Spinal cord (tissue), 10 donors: ENCODE measurements around the gene CELSR1. TPM values are rescaled to one million over a fixed set of nuclear protein-coding genes. Genes with fewer than 3 reads are reported as not detected.

Experiments used
- DNase-seq, 6 donors: peaks; one replicate each; pipeline versions ENCODE4 v3.0.0 to v3.0.0-alpha.2; 2013 to 2015; ENCODE audit warnings: low spot score in 6 of 6, low read depth in 4 of 6
- H3K27ac ChIP-seq: one replicate; pipeline ENCODE4 v1.5.1; 2013; ENCODE audit warnings: low read depth, low read length, control low read depth
- H3K27me3 ChIP-seq: one replicate; pipeline ENCODE4 v1.6.1; 2013; ENCODE audit warnings: low read length; ENCODE audit not compliant: control insufficient read depth, insufficient read depth
- H3K36me3 ChIP-seq: one replicate; pipeline ENCODE4 v1.6.1; 2013; ENCODE audit warnings: low read length; ENCODE audit not compliant: control insufficient read depth, insufficient read depth
- H3K4me1 ChIP-seq: one replicate; pipeline ENCODE4 v1.6.1; 2013; ENCODE audit warnings: low read length; ENCODE audit not compliant: control insufficient read depth, insufficient read depth
- H3K4me3 ChIP-seq: one replicate; pipeline ENCODE4 v1.5.1; 2013; ENCODE audit warnings: low read depth, low read length, control low read depth
- H3K9me3 ChIP-seq: one replicate; pipeline ENCODE4 v1.6.1; 2013; ENCODE audit warnings: low read length; ENCODE audit not compliant: control insufficient read depth, insufficient read depth
- WGBS: methylation state at CpG from one replicate; pipeline ENCODE4 v1.1.5; 2013; ENCODE audit warnings: missing lambda C conversion rate; ENCODE audit not compliant: insufficient coverage; 5-methylcytosine and 5-hydroxymethylcytosine counted together
- polyA plus RNA-seq, 2 donors: library from polyadenylated mRNA; unstranded; fragments of 120-200 nt; gene quantifications; one replicate each; pipeline ENCODE4 v1.2.1, GENCODE V29; 2013; ENCODE audit not compliant: insufficient read length in 2 of 2
- total RNA-seq, 2 donors: library from RNA; depleted of rRNA in 1 of 2; stranded (reverse); fragments of 120-200 nt in 1 of 2; fragments of >200 nt in 1 of 2; gene quantifications; one replicate each; pipeline versions ENCODE4 v1.2.3 to v1.2.4, GENCODE V29; 2013 to 2014
- donor health status: healthy.

Gene CELSR1
- total and polyA plus RNA-seq, 4 donors, result 2.9 to 8.2 (median 6.6) TPM

GRCh38 chr22:46335201-46336118 lies 202.0 kb downstream of the CELSR1 start, which contains the start of gene TRMU:
TRMU (plus strand) TSS chr22:46335714; CDS start chr22:46335765, 51 bp downstream.
- H3K4me1 ChIP-seq, result peaks cover 15% of the 10 kb centered on the region
- no peaks in the 10 kb centered on the region for H3K9me3 ChIP-seq
- DNase-seq, result peak; percentile 56 to 95 (median 74)
- H3K27me3 ChIP-seq, result no peaks in the 10 kb centered on the region
- H3K36me3 ChIP-seq, result peaks cover 43% of the 10 kb centered on the region
- WGBS, result under 1% methylated on average over 81 of the region's 93 CpGs
- H3K4me3 ChIP-seq, result peak within 1 kb of the TSS; percentile 83
- peak within 1 kb of the TSS; percentile 90 for H3K27ac ChIP-seq

GRCh38 chr22:46331496-46331895 lies 205.9 kb downstream of the CELSR1 start:
- H3K27me3 ChIP-seq, result no peaks in the 10 kb centered on the region
- no peaks in the 10 kb centered on the region for H3K9me3 ChIP-seq
- H3K4me3 ChIP-seq, result no peak overlapping the region
- peaks cover 11% of the 10 kb centered on the region for H3K4me1 ChIP-seq
- no peak for DNase-seq
- 96% methylated on average over 23 of the region's 23 CpGs for WGBS
- H3K27ac ChIP-seq, result no peak overlapping the region
- H3K36me3 ChIP-seq, result peaks cover 37% of the 10 kb centered on the region

- Histone ChIP-seq H3K9me3 (no peaks in the 10 kb centered on the region), H3K27me3 (no peaks in the 10 kb centered on the region), H3K4me3 (no peak overlapping the region), H3K27ac (no peak overlapping the region), H3K36me3 (peaks cover 46% of the 10 kb centered on the region), H3K4me1 (peaks cover 7% of the 10 kb centered on the region)
- DNase-seq, result no peak
- 100% methylated on average over 3 of the region's 4 CpGs for WGBS
Measured at GRCh38 chr22:46330426-46330825, 207.0 kb downstream of the CELSR1 start.

GRCh38 chr22:46329616-46330015 lies 207.8 kb downstream of the CELSR1 start:
- WGBS, result 96% methylated on average over 4 of the region's 8 CpGs
- Histone ChIP-seq H3K27me3 (no peaks in the 10 kb centered on the region), H3K36me3 (peaks cover 50% of the 10 kb centered on the region), H3K9me3 (no peaks in the 10 kb centered on the region), H3K27ac (no peak overlapping the region), H3K4me1 (no peaks in the 10 kb centered on the region), H3K4me3 (no peak overlapping the region)
- DNase-seq, result no peak

GRCh38 chr22:46328797-46329196 lies 208.6 kb downstream of the CELSR1 start:
- Histone ChIP-seq H3K36me3 (peaks cover 55% of the 10 kb centered on the region), H3K27ac (no peak overlapping the region), H3K27me3 (no peaks in the 10 kb centered on the region), H3K4me3 (no peak overlapping the region), H3K4me1 (no peaks in the 10 kb centered on the region), H3K9me3 (no peaks in the 10 kb centered on the region)
- WGBS, result 91% methylated on average over 11 of the region's 11 CpGs
- DNase-seq, result no peak

GRCh38 chr22:46327691-46328465 lies 209.5 kb downstream of the CELSR1 start:
- WGBS, result 100% methylated on average over 7 of the region's 13 CpGs
- no peaks in the 10 kb centered on the region for H3K27me3 ChIP-seq
- no peak overlapping the region for H3K27ac ChIP-seq
- H3K36me3 ChIP-seq, result peaks cover 63% of the 10 kb centered on the region
- H3K4me3 ChIP-seq, result no peak overlapping the region
- peak in 1 of 6 donors; percentile 43 for DNase-seq
- H3K9me3 ChIP-seq, result no peaks in the 10 kb centered on the region
- no peaks in the 10 kb centered on the region for H3K4me1 ChIP-seq

GRCh38 chr22:46326066-46326680 lies 211.2 kb downstream of the CELSR1 start:
- Histone ChIP-seq H3K36me3 (peaks cover 62% of the 10 kb centered on the region), H3K27me3 (no peaks in the 10 kb centered on the region), H3K4me3 (no peak overlapping the region), H3K27ac (no peak overlapping the region), H3K9me3 (no peaks in the 10 kb centered on the region), H3K4me1 (no peaks in the 10 kb centered on the region)
- DNase-seq, result no peak
- 98% methylated on average over 23 of the region's 23 CpGs for WGBS

- Histone ChIP-seq H3K9me3 (no peaks in the 10 kb centered on the region), H3K4me1 (no peaks in the 10 kb centered on the region), H3K36me3 (peaks cover 65% of the 10 kb centered on the region), H3K27me3 (no peaks in the 10 kb centered on the region), H3K27ac (no peak overlapping the region), H3K4me3 (no peak overlapping the region)
- no peak for DNase-seq
- WGBS, result 97% methylated on average over 19 of the region's 19 CpGs
Measured at GRCh38 chr22:46323162-46323561, 214.3 kb downstream of the CELSR1 start.

GRCh38 chr22:46322711-46323110 lies 214.7 kb downstream of the CELSR1 start:
- WGBS, result 97% methylated on average over 15 of the region's 15 CpGs
- no peak for DNase-seq
- H3K27me3 ChIP-seq, result no peaks in the 10 kb centered on the region
- no peaks in the 10 kb centered on the region for H3K4me1 ChIP-seq
- H3K27ac ChIP-seq, result no peak overlapping the region
- H3K9me3 ChIP-seq, result no peaks in the 10 kb centered on the region
- peaks cover 66% of the 10 kb centered on the region for H3K36me3 ChIP-seq
- no peak overlapping the region for H3K4me3 ChIP-seq
